Uterus (tissue), 4 donors: ENCODE data around the gene MYL10. TPM values are rescaled to one million over a fixed set of nuclear protein-coding genes. Genes with fewer than 3 reads are reported as not detected.

ENCODE experiments used
- DNase-seq, 2 donors: peaks; one replicate each; pipeline ENCODE4 v3.0.0-alpha.2; 2019 to 2020
- H3K27ac ChIP-seq, 2 donors: fragments of 200-600 bp; sonication (generic); 1 replicate in 1 of 2; 2 replicates in 1 of 2; pipeline ENCODE4 v1.5.1; 2016 to 2018
- H3K27me3 ChIP-seq, 2 donors: fragments of 200-600 bp; sonication (generic); one replicate each; pipeline ENCODE4 v1.5.1; 2018 to 2019; ENCODE audit warnings: control low read depth in 1 of 2
- H3K36me3 ChIP-seq, 2 donors: fragments of 200-600 bp; sonication (generic); one replicate each; pipeline ENCODE4 v1.5.1; 2019; ENCODE audit warnings: control low read depth in 1 of 2
- H3K4me1 ChIP-seq, 2 donors: fragments of 200-600 bp; sonication (generic); one replicate each; pipeline ENCODE4 v1.5.1; 2018 to 2019; ENCODE audit warnings: control low read depth in 1 of 2
- H3K4me3 ChIP-seq, 2 donors: fragments of 200-600 bp; sonication (generic); 1 replicate in 1 of 2; 2 replicates in 1 of 2; pipeline ENCODE4 v1.5.1; 2018 to 2019; ENCODE audit warnings: mild to moderate bottlenecking in 1 of 2
- H3K9me3 ChIP-seq, 2 donors: fragments of 200-600 bp; sonication (generic); one replicate each; pipeline ENCODE4 v1.5.1; 2019; ENCODE audit warnings: control low read depth in 1 of 2
- CTCF ChIP-seq, 4 experiments: fragments of 200-600 bp in 2 of 4; fragments of 450-650 bp in 2 of 4; sonication (generic) in 2 of 4; IDR thresholded peaks; one replicate each; pipeline ENCODE4 v1.5.1; 2016 to 2019; ENCODE audit warnings: antibody characterized with exemption in 4 of 4, mild to moderate bottlenecking in 2 of 4, moderate library complexity in 1 of 4
- POLR2A ChIP-seq, 2 donors: fragments of 450-650 bp; IDR thresholded peaks; one replicate each; pipeline ENCODE4 v1.6.1; 2016; ENCODE audit warnings: antibody characterized with exemption in 2 of 2, mild to moderate bottlenecking in 1 of 2, moderate library complexity in 1 of 2
- intact Hi-C: fragments of 100-400 bp; cut with DNase I; formaldehyde crosslinking; loops from one replicate; pipeline ENCODE4 v1.15.1; 2023; ENCODE audit warnings: low total_unique reads
- total RNA-seq, 4 donors: library from RNA; depleted of rRNA in 3 of 4; stranded (reverse); fragments of >200 nt in 3 of 4; gene quantifications; one replicate each; pipeline versions ENCODE4 v1.1.0 to v1.2.4, GENCODE V29; 2014 to 2023
- donor health status: DM: yes; HTN: yes; CAD: no.

The MYL10 gene
- total RNA-seq, 4 donors from 2014 or later, result not detected

- Histone ChIP-seq H3K4me1 (no peaks in the 10 kb centered on the region), H3K4me3 (no peak overlapping the region), H3K27me3 (no peaks in the 10 kb centered on the region), H3K27ac (no peak overlapping the region), H3K36me3 (no peaks in the 10 kb centered on the region), H3K9me3 (no peaks in the 10 kb centered on the region)
- DNase-seq, result no peak
- TF ChIP-seq CTCF (IDR thresholded peaks at IDR 0.05), result no peak
- no peak for TF ChIP-seq POLR2A (IDR thresholded peaks at IDR 0.05)
- intact Hi-C loops, result no loop called here
Observed at GRCh38 chr7:101618916-101619315, 10.2 kb downstream of the MYL10 start.

- Histone ChIP-seq H3K9me3 (no peaks in the 10 kb centered on the region), H3K27me3 (no peaks in the 10 kb centered on the region), H3K4me1 (no peaks in the 10 kb centered on the region), H3K4me3 (no peak overlapping the region), H3K36me3 (no peaks in the 10 kb centered on the region), H3K27ac (no peak overlapping the region)
- no peak for DNase-seq
- no peak for TF ChIP-seq POLR2A (IDR thresholded peaks at IDR 0.05)
- intact Hi-C loops, result no loop called here
Observed at GRCh38 chr7:101618207-101618839, 10.8 kb downstream of the MYL10 start.

- no peaks in the 10 kb centered on the region for H3K36me3 ChIP-seq
- intact Hi-C loops, result no loop called here
- no peaks in the 10 kb centered on the region for H3K9me3 ChIP-seq
- no peak overlapping the region for H3K27ac ChIP-seq
- no peaks in the 10 kb centered on the region for H3K4me1 ChIP-seq
- no peaks in the 10 kb centered on the region for H3K27me3 ChIP-seq
- H3K4me3 ChIP-seq, result no peak overlapping the region
- no peak for DNase-seq
- TF ChIP-seq CTCF (IDR thresholded peaks at IDR 0.05) (no peak), POLR2A (IDR thresholded peaks at IDR 0.05) (no peak)
Observed at GRCh38 chr7:101617451-101618206, 11.5 kb downstream of the MYL10 start.

- H3K36me3 ChIP-seq, result no peaks in the 10 kb centered on the region
- intact Hi-C loops, result no loop called here
- no peak for DNase-seq
- no peak overlapping the region for H3K4me3 ChIP-seq
- no peaks in the 10 kb centered on the region for H3K4me1 ChIP-seq
- no peaks in the 10 kb centered on the region for H3K9me3 ChIP-seq
- TF ChIP-seq POLR2A (IDR thresholded peaks at IDR 0.05) (no peak), CTCF (IDR thresholded peaks at IDR 0.05) (no peak)
- H3K27me3 ChIP-seq, result no peaks in the 10 kb centered on the region
- H3K27ac ChIP-seq, result no peak overlapping the region
Observed at GRCh38 chr7:101615446-101615845, 13.7 kb downstream of the MYL10 start.

- Histone ChIP-seq H3K4me1 (no peaks in the 10 kb centered on the region), H3K36me3 (no peaks in the 10 kb centered on the region), H3K4me3 (no peak overlapping the region), H3K27me3 (no peaks in the 10 kb centered on the region), H3K9me3 (no peaks in the 10 kb centered on the region), H3K27ac (no peak overlapping the region)
- TF ChIP-seq CTCF (IDR thresholded peaks at IDR 0.05), result no peak
- no peak for TF ChIP-seq POLR2A (IDR thresholded peaks at IDR 0.05)
- intact Hi-C loops, result no loop called here
- DNase-seq, result no peak
Observed at GRCh38 chr7:101614939-101615302, 14.2 kb downstream of the MYL10 start.
